ENCODE results near the gene BTBD16. TPM values are rescaled to one million over a fixed set of nuclear protein-coding genes. Genes with fewer than 3 reads are reported as not detected.

BTBD16 gene
- total RNA-seq, 1 experiment from 2014 or later = not detected

DNA sequence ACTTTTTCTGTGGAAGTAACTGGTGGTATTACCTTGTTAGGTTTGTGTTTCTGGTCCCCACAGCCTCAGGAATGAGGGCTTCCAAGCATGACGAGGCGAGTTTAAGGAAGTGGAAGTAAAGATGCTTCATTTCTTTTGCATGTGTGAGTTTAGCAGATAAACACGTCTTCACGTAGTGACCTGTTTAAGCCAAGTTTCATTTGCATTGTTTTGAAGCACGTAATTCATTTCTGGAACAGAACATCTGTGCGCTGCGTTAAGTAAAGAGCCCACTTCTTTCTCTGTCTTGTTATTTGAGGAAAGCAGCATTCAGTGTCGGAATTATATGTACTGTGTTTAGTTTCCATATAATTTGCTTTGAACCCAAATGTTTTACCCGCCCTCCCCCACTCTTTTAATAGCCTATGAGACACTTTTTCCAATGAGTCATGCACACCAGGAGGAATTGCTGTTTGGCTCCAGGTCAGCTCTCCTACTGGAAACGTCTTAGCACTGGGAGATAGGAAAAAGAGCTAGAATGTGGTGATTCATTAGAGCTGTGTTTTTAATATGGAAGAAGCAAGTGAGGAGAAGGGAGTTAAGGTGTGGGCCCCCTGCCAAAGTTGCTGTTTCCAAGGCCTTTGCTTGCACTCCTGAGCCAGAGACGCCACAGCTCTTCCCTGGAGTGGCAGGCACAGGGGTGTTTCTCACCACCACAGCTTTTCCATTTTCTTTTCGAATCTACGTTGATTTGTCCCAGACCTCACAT is 36.7 kb downstream of the BTBD16 start:
- Mint-ChIP-seq H3K4me1 (peaks cover 18 to 20% of the 10 kb centered on the region in 2 experiments), H3K27me3 (ENCODE audit: low read depth) (peaks cover 1% of the 10 kb centered on the region; the same call in 1 of the 2 replicates), H3K9me3 (peaks cover 6 to 8% of the 10 kb centered on the region in 2 experiments), H3K27ac (peak overlapping the region in 1 of 3 experiments; percentile 9; a peak in 1 of 7 replicates), H3K36me3 (ENCODE audit: insufficient read depth in 1 of 3, low read depth in 3 of 3) (peaks cover 0 to 8% (median 0%) of the 10 kb centered on the region in 3 experiments; a peak in 1 of 7 replicates), H3K4me3 (no peak overlapping the region)
- Histone ChIP-seq H2AFZ (ENCODE audit: low read length) (no peak overlapping the region), H3K4me2 (ENCODE audit: insufficient read depth, insufficient read length, low read length) (no peak overlapping the region), H3K9me3 (ENCODE audit: control insufficient read depth, low read depth, low read length) (no peaks in the 10 kb centered on the region), H4K20me1 (ENCODE audit: control insufficient read depth, insufficient read depth, insufficient read length) (no peaks in the 10 kb centered on the region), H3K56ac (ENCODE audit: insufficient read length, low read depth, low read length) (no peak overlapping the region), H3T11ph (ENCODE audit: low read length) (no peak overlapping the region), H2BK120ac (ENCODE audit: low read depth, low read length, poor library complexity, severe bottlenecking) (no peak overlapping the region), H3K18ac (ENCODE audit: insufficient read length, low read depth, low read length) (no peak overlapping the region), H3K23ac (ENCODE audit: insufficient read length, low read depth, low read length) (no peak overlapping the region), H3K4ac (ENCODE audit: low read depth, low read length) (no peak overlapping the region), H3K79me2 (ENCODE audit: insufficient read depth, low read length) (no peaks in the 10 kb centered on the region), H3K27me3 (ENCODE audit: insufficient read depth, low read length) (no peaks in the 10 kb centered on the region), H2BK5ac (ENCODE audit: insufficient read length, low read length) (no peak overlapping the region), H3K4me1 (ENCODE audit: insufficient read depth, low read length) (no peaks in the 10 kb centered on the region; the same call in 1 of the 2 replicates), H2BK12ac (ENCODE audit: insufficient read length, low read depth, low read length) (no peak overlapping the region), H3K14ac (ENCODE audit: insufficient read depth, low read length) (no peak overlapping the region), H4K91ac (ENCODE audit: insufficient read length, low read depth, low read length) (no peak overlapping the region), H4K5ac (ENCODE audit: insufficient read length, low read depth, low read length) (no peak overlapping the region), H4K8ac (replicated peaks; ENCODE audit: insufficient read length, low read depth, low read length) (no peak overlapping the region), H3K27ac (ENCODE audit: insufficient read length, low read depth, low read length) (no peak overlapping the region), H2BK20ac (ENCODE audit: low read depth, low read length, poor library complexity, severe bottlenecking) (no peak overlapping the region), H3K9ac (ENCODE audit: extremely low read depth, insufficient read length, low read length) (no peak overlapping the region), H3K23me2 (ENCODE audit: insufficient read length, low read depth, low read length, poor library complexity, severe bottlenecking) (no peaks in the 10 kb centered on the region), H3K79me1 (ENCODE audit: insufficient read depth, low read depth, low read length, poor library complexity, severe bottlenecking) (no peaks in the 10 kb centered on the region), H2BK15ac (ENCODE audit: low read depth, low read length) (no peak overlapping the region), H2AK5ac (ENCODE audit: insufficient read length, low read length) (no peak overlapping the region)
- DNase-seq = no peak
- no CpG with 5 or more reads among the region's 13 CpGs for WGBS (ENCODE audit: extremely low coverage, insufficient read length, low lambda C conversion rate)
- no peak for TF ChIP-seq CTCF (conservative IDR thresholded peaks at IDR 0.05)
